Mucosa of stomach (tissue), 1 donor: ENCODE results near the gene MYG1.
A peak's percentile ranks its signal among the peaks of the same experiment; 100 is the strongest.

Experiments used
- H3K27me3 ChIP-seq: one replicate; pipeline ENCODE4 v1.7.0; 2013; ENCODE audit warnings: mild to moderate bottlenecking, low read length; ENCODE audit not compliant: control insufficient read depth, insufficient read depth
- H3K36me3 ChIP-seq: one replicate; pipeline ENCODE4 v1.7.0; 2013; ENCODE audit warnings: low read length; ENCODE audit not compliant: control insufficient read depth, insufficient read depth
- H3K4me1 ChIP-seq: one replicate; pipeline ENCODE4 v1.7.0; 2013; ENCODE audit warnings: mild to moderate bottlenecking, low read length; ENCODE audit not compliant: control insufficient read depth, insufficient read depth
- H3K4me3 ChIP-seq: one replicate; pipeline ENCODE4 v1.7.0; 2013; ENCODE audit warnings: low read length
- H3K9ac ChIP-seq: one replicate; pipeline ENCODE4 v1.7.0; 2013; ENCODE audit warnings: mild to moderate bottlenecking, low read length, moderate library complexity
- H3K9me3 ChIP-seq: one replicate; pipeline ENCODE4 v1.7.0; 2013; ENCODE audit warnings: mild to moderate bottlenecking, low read length, moderate library complexity; ENCODE audit not compliant: control insufficient read depth
- donor health status: Pancreatic carcinoma.

MYG1 gene

DNA sequence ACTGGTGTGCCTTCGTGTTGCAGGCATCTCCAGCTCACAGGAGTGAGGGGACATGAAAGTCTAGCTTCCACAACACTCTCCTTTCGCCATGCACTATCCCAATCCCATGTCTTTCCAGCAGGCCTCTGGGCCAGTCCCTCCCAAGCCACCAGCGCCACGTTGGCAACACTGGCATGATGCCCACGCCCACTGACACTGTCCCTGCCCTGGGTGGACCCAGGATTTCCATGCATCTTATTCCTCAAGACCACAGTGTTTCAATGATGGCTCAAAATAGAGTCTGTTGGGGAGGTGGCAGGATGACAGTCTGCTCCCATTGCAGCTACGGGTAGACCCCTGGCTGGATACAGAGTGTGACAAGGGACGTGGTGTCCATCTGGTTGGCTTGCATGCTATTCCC is 34.4 kb downstream of the MYG1 start:
- Histone ChIP-seq H3K9me3 (no peaks in the 10 kb centered on the region), H3K4me1 (no peaks in the 10 kb centered on the region), H3K9ac (no peak overlapping the region), H3K27me3 (peaks cover 28% of the 10 kb centered on the region), H3K4me3 (no peak overlapping the region), H3K36me3 (no peaks in the 10 kb centered on the region)

DNA sequence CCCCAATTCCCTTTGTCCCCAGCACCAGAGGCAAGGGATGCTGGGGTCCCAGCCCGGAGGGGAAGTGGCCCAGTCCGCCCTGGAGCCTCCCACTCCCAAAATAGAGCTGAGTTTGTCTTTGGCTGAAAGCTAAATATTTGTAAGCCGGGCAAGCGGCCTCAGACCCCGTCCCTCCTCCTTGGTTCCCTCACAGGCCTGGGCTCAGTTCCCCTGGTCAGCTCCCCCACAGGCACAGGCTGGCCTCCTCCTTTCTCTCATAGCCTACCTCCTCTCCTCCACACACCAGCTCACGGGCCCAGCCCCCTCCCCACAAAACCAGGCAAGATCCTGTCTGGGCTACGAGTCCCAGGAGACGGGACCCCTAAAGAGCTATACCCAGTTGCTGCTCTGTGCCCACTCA is 35.3 kb downstream of the MYG1 start:
- Histone ChIP-seq H3K27me3 (peaks cover 32% of the 10 kb centered on the region), H3K9me3 (no peaks in the 10 kb centered on the region), H3K4me1 (no peaks in the 10 kb centered on the region), H3K4me3 (no peak overlapping the region), H3K9ac (no peak overlapping the region), H3K36me3 (no peaks in the 10 kb centered on the region)

DNA sequence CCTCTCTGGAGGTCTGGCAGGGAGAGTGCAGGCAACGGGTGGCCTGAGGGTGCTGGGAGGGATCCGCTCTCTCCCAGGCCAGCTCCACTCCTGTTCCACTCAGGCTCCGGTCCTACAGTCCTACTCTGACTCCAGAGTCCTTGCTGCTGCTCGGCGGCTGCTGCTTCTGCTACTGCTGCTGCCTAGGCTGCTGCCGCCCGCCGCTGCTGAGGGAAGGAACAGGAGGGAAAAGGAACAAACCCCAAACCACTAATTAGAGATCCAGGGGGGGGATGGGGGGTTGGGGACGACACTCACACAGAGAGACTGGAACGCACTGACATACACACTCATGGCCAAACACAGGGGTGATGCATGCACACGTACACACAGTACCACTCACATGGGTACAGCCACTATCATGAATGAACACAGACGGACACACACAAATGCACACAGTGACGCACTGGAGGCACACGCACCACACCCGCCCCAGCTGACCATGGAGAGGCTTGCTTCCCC is 36.7 kb downstream of the MYG1 start, which contains the start of gene SP7:
TSS of gene SP7 (minus strand) at position 174 of the 501 bp plus-strand sequence. CDS start 708 bp downstream, outside the sequence.
- no peak within 1 kb of the TSS for H3K9ac ChIP-seq
- peaks cover 32% of the 10 kb centered on the region for H3K27me3 ChIP-seq
- H3K4me3 ChIP-seq = no peak within 1 kb of the TSS
- no peaks in the 10 kb centered on the region for H3K36me3 ChIP-seq
- H3K4me1 ChIP-seq = no peaks in the 10 kb centered on the region
- H3K9me3 ChIP-seq = no peaks in the 10 kb centered on the region

DNA sequence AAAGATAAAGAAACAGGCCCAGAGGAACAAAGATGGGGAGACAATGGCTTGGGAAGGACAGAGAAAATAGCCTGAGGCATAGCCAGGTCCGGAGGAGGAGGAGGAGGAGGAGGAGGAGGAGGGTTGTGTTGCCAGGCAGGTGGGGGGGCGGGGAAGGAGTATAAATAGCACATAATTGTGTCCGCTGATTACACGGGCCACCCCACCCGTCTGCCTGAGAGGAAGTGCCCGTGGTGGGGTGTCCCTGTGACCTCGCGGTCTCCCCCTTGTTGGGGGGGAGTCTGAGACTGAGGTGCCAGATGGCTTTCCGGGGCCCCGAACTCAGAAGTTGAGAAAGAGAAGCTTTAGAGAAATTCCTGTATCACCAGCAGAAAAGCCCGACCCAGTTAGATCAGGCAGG is 38.5 kb downstream of the MYG1 start:
- H3K27me3 ChIP-seq = peaks cover 29% of the 10 kb centered on the region
- H3K4me1 ChIP-seq = no peaks in the 10 kb centered on the region
- no peak overlapping the region for H3K4me3 ChIP-seq
- H3K9me3 ChIP-seq = no peaks in the 10 kb centered on the region
- H3K9ac ChIP-seq = no peak overlapping the region
- H3K36me3 ChIP-seq = no peaks in the 10 kb centered on the region

DNA sequence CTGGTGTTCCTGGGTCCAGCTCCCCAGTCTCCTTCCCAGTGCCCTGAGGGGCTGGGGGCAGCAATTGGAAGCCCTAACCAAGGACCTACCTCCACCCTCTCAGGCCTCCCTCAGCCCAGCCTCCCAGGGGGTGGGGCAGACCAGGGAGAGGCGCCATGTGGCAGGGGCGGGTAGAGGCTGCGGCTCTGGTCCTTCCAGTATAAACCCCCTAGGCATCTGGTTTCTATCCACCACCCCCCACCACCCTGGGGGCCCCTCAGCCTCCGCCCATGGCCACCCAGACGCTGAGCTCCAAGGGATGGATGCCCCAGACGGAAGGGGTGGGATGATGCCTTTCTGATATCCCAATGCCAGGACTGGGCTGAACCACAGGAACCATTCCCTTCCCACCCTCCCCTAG is 39.4 kb downstream of the MYG1 start:
- no peak overlapping the region for H3K4me3 ChIP-seq
- H3K4me1 ChIP-seq = no peaks in the 10 kb centered on the region
- peaks cover 23% of the 10 kb centered on the region for H3K27me3 ChIP-seq
- no peaks in the 10 kb centered on the region for H3K9me3 ChIP-seq
- no peaks in the 10 kb centered on the region for H3K36me3 ChIP-seq
- no peak overlapping the region for H3K9ac ChIP-seq

DNA sequence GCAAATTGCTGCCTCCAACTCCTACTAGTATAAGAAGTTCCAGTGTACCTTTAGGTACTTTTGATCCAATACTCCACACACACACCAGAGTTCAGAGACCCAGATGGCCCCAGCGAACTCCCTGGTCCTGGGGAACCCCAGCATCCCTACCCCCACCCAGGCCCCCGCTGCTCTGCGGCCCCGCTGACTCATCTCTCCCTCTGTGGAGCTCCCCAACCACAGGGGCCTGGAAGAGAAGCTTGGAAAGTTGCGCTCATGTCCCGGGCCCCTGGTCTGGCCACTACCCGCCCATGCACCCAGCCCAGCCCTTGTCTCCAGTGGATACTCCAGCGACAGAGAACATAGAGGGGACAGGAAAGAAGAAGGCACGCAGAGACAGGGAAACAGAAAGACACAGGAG is 40.9 kb downstream of the MYG1 start:
- Histone ChIP-seq H3K4me3 (no peak overlapping the region), H3K4me1 (peaks cover 10% of the 10 kb centered on the region), H3K27me3 (peaks cover 21% of the 10 kb centered on the region), H3K36me3 (no peaks in the 10 kb centered on the region), H3K9me3 (no peaks in the 10 kb centered on the region), H3K9ac (no peak overlapping the region)

DNA sequence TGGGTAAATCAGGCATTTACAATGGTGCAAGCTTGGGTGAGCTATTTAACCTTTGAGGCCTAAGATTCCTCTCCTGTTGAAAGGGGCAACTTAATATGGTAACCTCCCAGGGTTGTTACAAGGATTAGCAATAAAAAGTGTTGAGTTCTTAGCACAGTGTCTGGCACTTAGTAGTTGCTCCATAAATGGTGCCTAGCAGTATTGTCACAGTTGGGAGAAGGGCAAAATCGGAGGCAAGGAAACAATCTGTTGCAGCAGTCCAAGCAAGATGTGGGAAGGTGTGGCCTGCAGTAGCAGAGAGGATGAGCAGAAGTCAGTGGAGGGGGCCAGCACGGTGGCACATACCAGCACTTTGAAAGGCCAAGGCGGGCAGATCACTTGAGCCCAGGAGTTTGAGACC is 44.0 kb downstream of the MYG1 start:
- Histone ChIP-seq H3K9ac (no peak overlapping the region), H3K4me1 (peaks cover 17% of the 10 kb centered on the region), H3K9me3 (no peaks in the 10 kb centered on the region), H3K36me3 (no peaks in the 10 kb centered on the region), H3K4me3 (no peak overlapping the region), H3K27me3 (peaks cover 13% of the 10 kb centered on the region)

DNA sequence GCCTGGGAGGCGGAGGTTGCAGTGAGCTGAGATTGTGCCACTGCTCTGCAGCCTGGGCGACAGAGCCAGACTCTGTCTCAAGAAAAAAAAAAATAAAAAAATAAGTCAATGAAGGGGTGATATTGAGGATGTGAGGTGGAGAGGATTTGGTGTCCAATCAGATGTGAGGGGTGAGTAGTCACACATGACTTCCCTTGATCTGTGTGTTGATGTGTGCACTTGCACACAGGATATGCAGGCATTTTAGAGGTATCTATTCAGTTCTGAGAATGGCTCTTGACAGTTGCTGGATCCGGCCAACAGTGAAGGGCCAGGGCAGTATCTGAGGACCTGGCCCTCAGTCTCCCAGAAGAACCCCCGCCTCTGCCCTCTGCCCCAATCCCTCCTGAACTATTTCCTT is 44.5 kb downstream of the MYG1 start:
- no peaks in the 10 kb centered on the region for H3K36me3 ChIP-seq
- no peaks in the 10 kb centered on the region for H3K9me3 ChIP-seq
- H3K4me1 ChIP-seq = peaks cover 17% of the 10 kb centered on the region
- H3K4me3 ChIP-seq = no peak overlapping the region
- H3K27me3 ChIP-seq = peaks cover 7% of the 10 kb centered on the region
- no peak overlapping the region for H3K9ac ChIP-seq

DNA sequence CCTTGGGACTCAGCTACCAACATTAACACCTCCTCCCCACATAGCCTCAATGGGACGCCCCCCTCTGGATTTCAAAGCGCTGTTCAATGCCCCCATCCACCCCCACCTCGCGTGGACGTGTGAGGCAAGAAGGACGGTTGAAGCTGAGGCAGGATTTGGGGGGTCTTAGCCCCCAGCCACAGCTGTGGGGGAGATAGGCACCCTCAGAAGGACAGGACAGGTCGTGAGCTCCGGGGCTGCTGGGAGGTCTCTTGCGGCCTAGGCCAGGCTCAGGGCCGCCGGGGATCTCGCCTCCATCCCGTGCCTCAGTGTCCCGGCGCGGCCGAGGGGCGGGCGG is 45.0 kb downstream of the MYG1 start:
- peaks cover 5% of the 10 kb centered on the region for H3K27me3 ChIP-seq
- H3K4me3 ChIP-seq = no peak overlapping the region
- H3K9me3 ChIP-seq = no peaks in the 10 kb centered on the region
- no peak overlapping the region for H3K9ac ChIP-seq
- H3K4me1 ChIP-seq = peaks cover 17% of the 10 kb centered on the region
- H3K36me3 ChIP-seq = no peaks in the 10 kb centered on the region

DNA sequence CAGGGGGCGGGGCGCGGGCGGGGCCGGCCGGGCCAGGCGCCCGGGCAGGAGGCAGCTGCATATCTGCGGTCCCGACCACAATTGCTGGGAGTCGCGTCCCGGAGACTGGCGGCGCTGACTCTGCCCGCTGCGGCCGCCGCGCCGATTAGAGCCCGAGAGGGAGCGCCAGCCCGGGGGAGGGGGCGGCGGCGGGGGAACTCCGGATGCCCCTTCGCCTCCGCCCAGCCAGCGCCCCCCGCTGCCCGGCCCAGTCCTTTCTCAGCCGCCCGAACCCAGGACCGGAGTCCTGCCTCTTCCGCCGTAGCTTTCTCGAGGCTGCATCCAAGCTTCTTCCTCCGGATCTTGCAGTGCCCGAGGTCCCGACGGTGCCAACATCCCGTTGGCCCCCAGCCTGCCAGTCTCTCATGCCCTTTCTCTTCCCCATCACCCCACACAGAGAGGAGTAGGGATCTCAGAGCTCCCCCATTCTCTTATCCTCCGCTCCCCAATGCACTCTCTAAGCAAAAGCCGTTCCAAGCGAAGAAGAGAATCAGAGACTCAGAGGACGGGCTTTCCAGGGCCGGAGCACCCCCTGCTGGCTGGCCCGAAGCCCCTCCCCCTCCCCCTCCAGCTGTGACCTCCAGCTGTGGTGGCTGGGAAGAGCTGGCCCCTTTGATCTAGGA is 45.5 kb downstream of the MYG1 start:
- Histone ChIP-seq H3K4me3 (peak overlapping the region; percentile 15), H3K9ac (peak overlapping the region; percentile 63), H3K36me3 (no peaks in the 10 kb centered on the region), H3K9me3 (no peaks in the 10 kb centered on the region), H3K4me1 (peaks cover 17% of the 10 kb centered on the region), H3K27me3 (peaks cover 5% of the 10 kb centered on the region)

DNA sequence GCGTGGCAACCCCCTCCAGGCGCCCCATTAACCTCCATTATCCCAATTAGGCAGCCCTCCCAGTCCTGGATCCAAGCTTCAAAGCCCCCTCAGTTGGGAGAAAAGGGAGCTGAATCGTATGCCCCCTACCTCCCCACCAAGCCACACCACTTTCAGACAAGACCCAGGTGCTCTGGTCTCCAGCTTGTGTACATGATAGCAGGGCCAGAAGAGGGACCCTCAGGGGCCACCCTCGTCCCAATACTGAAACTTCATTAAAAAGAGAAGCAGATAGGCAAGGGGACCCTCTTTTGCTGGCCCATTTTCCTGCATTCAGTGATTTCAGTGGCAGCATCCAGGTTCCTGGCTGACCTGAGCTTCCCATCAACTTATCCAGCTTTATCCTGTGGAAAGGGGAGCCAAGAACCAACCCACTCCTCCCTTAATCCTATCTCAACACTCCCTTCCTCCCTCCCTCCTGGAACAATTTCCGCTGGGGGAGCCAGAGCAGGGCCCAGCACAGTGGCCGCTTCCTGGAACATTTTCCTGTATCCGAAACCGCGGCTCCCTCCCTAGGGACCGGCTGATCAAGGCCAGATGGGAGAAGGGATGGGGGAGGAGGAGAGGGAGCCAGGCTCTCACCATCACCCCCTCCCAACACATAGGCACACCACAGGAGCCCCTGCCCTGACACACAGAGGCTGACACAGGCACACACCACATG is 46.1 kb downstream of the MYG1 start:
- H3K9ac ChIP-seq = peak overlapping the region; percentile 63

DNA sequence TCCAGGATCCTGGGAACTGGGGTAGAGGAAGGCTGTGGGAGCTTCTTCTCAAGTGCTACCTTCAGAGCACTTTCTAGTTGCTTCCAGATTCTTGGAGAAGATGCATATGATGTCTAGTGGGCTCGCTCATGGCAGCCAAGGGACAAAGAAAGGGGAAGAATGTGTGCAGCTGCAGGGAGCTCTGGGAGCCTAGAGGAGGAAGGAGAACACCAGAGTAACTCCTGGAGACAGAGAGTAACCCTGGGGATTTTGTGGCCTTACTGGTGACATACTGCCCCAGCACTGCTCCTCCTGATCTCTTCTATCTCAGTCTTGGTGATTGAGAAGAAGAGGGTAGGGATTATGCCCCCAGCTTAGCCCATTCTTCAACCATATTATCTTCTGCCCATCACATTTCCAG is 47.0 kb downstream of the MYG1 start:
- no peak overlapping the region for H3K4me3 ChIP-seq
- no peaks in the 10 kb centered on the region for H3K36me3 ChIP-seq
- peaks cover 5% of the 10 kb centered on the region for H3K27me3 ChIP-seq
- H3K4me1 ChIP-seq = peaks cover 17% of the 10 kb centered on the region
- no peak overlapping the region for H3K9ac ChIP-seq
- H3K9me3 ChIP-seq = no peaks in the 10 kb centered on the region

More for the DNA sequence above, 46.1 kb downstream of the MYG1 start:
- Histone ChIP-seq H3K9me3 (no peaks in the 10 kb centered on the region), H3K27me3 (peaks cover 5% of the 10 kb centered on the region), H3K4me3 (peak overlapping the region; percentile 15), H3K4me1 (peaks cover 17% of the 10 kb centered on the region), H3K36me3 (no peaks in the 10 kb centered on the region)
